ENCODE results near the gene TXNRD2.
"Not testable (repeated sequence)": the region's sequence is repeated elsewhere in the genome, so short reads cannot be mapped to it uniquely, and the experiment has no call there.

TXNRD2 gene

DNA sequence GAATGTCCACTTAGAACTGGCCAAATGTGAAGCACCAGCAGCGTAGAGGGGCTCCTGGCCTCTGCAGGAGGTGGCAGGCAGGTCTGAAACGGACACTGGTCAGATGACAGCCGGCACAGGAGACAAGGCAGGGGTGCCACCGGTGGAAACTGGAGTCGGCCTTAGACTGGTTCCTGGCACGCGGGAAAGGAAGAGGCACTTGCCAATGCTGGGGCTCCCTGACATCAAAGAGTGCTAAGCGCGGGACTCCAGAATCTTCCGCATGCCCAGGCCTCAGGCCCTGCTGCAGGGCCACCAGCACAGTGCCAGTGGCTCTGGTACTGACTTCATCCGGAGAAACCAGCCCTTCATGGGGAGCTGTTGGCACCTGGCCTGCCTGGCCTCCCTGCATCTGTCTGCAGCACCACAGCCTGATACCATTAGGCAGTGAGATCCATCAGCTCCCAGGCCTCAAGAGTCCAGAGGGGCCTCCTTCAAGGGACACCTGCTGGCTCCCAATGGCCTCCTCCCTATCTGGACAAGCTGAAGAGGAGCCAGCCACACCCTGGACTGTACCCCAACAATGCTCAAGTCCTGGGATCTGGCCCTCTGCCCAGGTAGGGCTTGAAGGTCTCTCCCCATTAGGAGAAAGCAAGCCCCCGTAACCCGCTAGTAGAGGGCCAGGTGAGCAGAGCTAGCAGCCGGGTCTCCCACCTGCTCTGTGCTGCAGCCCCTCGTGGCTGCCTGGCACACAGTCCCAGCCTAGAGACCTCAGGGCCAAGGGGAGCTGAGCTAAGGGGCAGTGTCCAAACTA, 57.3 kb downstream of the TXNRD2 start:
- no peak for DNase-seq (ENCODE audit: low read depth)
- H3K9me3 ChIP-seq (ENCODE audit: control insufficient read depth, low read length) = no peaks in the 10 kb centered on the region
- H3K36me3 ChIP-seq (ENCODE audit: control insufficient read depth, insufficient read depth, low read length, severe bottlenecking) = no peaks in the 10 kb centered on the region

DNA sequence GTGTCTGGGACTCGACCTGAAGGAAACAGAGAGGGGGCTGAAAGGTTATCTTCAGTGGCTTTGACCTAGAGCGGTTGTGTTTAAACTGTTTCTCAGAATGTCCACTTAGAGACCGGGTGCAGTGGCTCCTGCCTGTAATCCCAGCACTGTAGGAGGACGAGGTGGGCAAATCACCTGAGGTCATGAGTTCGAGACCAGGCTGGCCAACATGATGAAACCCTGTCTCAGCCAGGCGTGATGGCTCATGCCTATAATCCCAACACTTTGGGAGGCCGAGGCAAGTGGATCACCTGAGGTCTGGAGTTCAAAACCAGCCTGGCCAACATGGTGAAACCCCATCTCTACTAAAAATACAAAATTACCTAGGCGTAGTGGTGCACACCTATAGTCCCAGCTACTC, 58.2 kb downstream of the TXNRD2 start:
- H3K27me3 ChIP-seq (replicated peaks; ENCODE audit: control insufficient read depth, insufficient read depth, low read length); H3K4me3 ChIP-seq (ENCODE audit: low read length); H3K36me3 ChIP-seq (ENCODE audit: control insufficient read depth, insufficient read depth, low read length, severe bottlenecking); H3K9me3 ChIP-seq (ENCODE audit: control insufficient read depth, low read length); H3K9ac ChIP-seq (ENCODE audit: low read length); DNase-seq (ENCODE audit: low read depth): not testable (repeated sequence)
- peaks cover 46% of the 10 kb centered on the region for H3K4me1 ChIP-seq (ENCODE audit: control insufficient read depth, insufficient read depth, low read length)

More for the DNA sequence above, 57.3 kb downstream of the TXNRD2 start:
- Histone ChIP-seq H3K4me1 (ENCODE audit: control insufficient read depth, insufficient read depth, low read length) (peaks cover 38% of the 10 kb centered on the region), H3K4me3 (ENCODE audit: low read length) (no peak overlapping the region), H3K27me3 (replicated peaks; ENCODE audit: control insufficient read depth, insufficient read depth, low read length) (no peaks in the 10 kb centered on the region), H3K9ac (ENCODE audit: low read length) (no peak overlapping the region)

DNA sequence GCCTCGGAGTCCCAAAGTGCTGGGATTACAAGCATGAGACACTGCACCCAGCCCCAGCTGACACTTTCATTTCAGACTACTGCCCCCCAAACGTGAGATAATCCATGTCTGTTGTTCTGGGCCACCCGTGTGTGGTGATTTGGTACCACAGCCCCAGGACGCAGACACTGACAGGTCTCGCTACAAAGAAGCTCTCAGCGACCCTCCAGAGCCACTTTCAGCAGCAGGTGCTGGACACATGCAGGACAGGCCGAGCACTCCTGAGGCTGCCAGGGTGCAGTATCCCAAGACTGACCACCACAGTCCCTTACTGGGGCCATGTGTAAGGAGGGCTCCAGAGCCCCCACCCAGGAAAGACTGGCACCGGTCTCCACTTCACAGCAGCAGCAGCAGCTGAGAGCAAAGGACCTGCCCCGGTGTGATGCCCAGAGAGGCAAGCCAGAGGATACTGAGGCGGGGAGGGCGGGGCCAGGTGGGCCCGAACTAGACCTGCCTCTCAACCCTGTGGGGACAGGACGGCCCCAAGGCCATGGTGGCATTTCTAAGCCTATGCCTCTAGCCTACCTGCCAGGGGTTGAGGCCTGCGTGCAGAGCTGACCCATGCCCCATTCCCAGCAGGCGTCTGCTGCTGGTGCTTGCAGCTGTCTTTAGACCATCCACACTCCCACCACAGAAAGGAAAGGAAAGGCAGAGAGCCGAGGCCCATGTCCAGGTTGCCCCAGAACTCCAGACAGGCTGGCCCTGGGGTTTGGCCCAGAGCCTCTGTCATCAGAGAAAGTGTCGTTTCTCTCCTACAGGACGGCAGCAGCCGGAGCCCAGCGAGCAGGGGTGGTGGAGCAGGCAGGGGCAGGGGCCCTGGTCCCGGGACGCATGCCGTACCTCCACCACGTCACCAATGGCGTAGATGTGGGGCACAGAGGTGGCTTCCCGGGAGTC, 58.9 kb downstream of the TXNRD2 start:
- Histone ChIP-seq H3K9me3 (ENCODE audit: control insufficient read depth, low read length) (no peaks in the 10 kb centered on the region), H3K4me1 (ENCODE audit: control insufficient read depth, insufficient read depth, low read length) (peaks cover 53% of the 10 kb centered on the region), H3K9ac (ENCODE audit: low read length) (peak overlapping the region; percentile 69), H3K27me3 (replicated peaks; ENCODE audit: control insufficient read depth, insufficient read depth, low read length) (no peaks in the 10 kb centered on the region), H3K4me3 (ENCODE audit: low read length) (no peak overlapping the region), H3K36me3 (ENCODE audit: control insufficient read depth, insufficient read depth, low read length, severe bottlenecking) (no peaks in the 10 kb centered on the region)
- DNase-seq (ENCODE audit: low read depth) = no peak

DNA sequence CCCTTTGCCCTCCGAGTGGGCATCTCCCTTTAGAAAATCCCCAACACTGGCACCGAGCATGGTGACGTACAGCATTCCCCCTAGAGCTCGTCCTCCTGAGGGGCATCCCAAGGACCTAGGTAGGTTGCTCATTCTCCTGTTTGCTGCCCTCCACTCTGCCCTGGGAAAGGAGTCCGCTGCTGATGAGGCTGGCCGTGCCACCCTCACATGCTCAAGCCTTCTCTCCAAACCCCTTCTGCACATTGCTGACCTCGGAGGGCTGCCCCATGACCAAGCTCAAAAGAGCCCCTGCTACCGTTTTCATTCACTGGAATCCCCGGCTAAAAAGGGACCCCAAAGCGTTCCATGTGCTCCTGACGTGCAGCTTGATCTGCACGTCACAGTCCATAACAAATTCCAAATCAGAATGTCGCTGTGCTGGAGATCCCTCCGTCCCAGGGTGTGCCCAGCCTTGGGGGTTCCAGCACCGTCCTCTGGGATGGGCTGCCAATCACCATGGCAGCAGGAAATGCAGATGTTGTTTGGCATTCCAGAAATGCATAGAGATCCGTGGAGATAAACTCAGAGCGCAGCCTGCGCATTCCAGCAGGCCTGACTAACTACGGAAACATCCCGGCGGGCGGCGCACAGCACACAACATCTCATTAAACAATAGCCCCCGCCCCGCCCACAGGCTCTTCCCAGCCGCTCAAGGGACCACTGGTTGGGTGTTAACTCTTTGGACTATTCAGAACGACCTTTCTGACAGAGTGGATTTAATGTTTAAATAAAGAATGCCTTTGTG, 60.6 kb downstream of the TXNRD2 start:
- peak overlapping the region; percentile 57 for H3K4me3 ChIP-seq (ENCODE audit: low read length)
- H3K4me1 ChIP-seq (ENCODE audit: control insufficient read depth, insufficient read depth, low read length) = peaks cover 43% of the 10 kb centered on the region
- no peaks in the 10 kb centered on the region for H3K36me3 ChIP-seq (ENCODE audit: control insufficient read depth, insufficient read depth, low read length, severe bottlenecking)
- peak; percentile 97 for DNase-seq (ENCODE audit: low read depth)
- H3K27me3 ChIP-seq (replicated peaks; ENCODE audit: control insufficient read depth, insufficient read depth, low read length) = no peaks in the 10 kb centered on the region
- no peaks in the 10 kb centered on the region for H3K9me3 ChIP-seq (ENCODE audit: control insufficient read depth, low read length)
- peak overlapping the region; percentile 69 for H3K9ac ChIP-seq (ENCODE audit: low read length)

DNA sequence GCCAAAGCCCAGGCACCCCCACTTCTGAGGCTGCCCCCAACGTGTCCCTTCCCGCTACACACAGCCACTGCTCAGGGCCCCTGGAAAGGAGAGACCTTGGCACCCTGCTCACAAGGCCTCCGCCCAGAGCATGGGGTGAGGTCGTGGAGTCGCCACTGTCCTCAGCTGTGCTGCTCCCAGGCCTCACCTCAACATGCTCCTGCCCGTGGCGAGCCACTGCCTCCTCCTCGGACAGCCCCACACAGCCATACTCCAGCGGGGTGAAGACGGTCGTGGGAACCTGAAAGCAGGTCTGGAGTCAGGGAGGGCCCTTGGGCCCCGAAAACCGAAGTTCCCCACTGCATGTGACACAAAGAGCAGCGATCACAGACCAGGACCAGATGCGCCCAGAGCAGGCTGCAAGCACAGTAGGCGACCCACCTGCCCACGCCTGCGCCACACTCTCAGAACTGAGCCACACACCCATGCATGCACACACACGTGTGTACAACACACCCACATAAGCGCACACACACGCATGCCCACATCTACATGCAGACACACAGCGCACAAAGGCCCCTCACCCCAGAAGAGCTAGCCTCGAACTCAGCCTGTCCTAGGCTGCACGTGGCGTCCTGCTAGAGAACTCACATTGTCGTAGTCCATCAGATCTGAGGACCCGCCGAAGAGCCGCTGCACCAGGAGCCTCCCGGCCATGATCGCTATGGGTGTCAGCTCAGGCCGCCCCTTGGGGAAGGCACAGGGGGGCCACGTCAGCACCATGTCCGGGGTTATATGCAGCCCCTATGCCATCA, 61.4 kb downstream of the TXNRD2 start:
- no peak for DNase-seq (ENCODE audit: low read depth)
- Histone ChIP-seq H3K4me3 (ENCODE audit: low read length) (peak overlapping the region; percentile 57), H3K27me3 (replicated peaks; ENCODE audit: control insufficient read depth, insufficient read depth, low read length) (no peaks in the 10 kb centered on the region), H3K4me1 (ENCODE audit: control insufficient read depth, insufficient read depth, low read length) (peaks cover 43% of the 10 kb centered on the region), H3K9me3 (ENCODE audit: control insufficient read depth, low read length) (no peaks in the 10 kb centered on the region), H3K36me3 (ENCODE audit: control insufficient read depth, insufficient read depth, low read length, severe bottlenecking) (no peaks in the 10 kb centered on the region), H3K9ac (ENCODE audit: low read length) (peak overlapping the region; percentile 69)

DNA sequence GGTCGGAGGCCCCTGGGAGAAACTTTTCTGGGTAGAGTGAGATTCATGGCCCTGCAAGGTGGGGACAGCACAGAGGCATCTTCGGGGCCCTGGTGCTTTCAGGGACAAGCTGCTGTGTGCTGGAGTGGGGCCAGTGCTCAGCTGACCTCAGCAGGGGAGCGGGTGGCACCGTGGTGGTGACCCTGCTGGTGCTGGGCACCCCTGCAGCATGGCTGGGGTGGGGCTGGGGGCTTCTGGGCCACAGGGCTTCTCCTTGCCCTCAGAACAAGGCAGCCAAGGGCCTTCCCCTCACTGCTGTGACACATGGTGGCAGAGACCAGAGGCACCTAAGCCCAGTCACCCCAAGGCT, 62.0 kb downstream of the TXNRD2 start:
- H3K4me3 ChIP-seq (ENCODE audit: low read length) = peak overlapping the region; percentile 16
- no peaks in the 10 kb centered on the region for H3K36me3 ChIP-seq (ENCODE audit: control insufficient read depth, insufficient read depth, low read length, severe bottlenecking)
- H3K4me1 ChIP-seq (ENCODE audit: control insufficient read depth, insufficient read depth, low read length) = peaks cover 43% of the 10 kb centered on the region
- H3K9me3 ChIP-seq (ENCODE audit: control insufficient read depth, low read length) = no peaks in the 10 kb centered on the region
- H3K9ac ChIP-seq (ENCODE audit: low read length) = peak overlapping the region; percentile 51
- no peak for DNase-seq (ENCODE audit: low read depth)
- H3K27me3 ChIP-seq (replicated peaks; ENCODE audit: control insufficient read depth, insufficient read depth, low read length) = no peaks in the 10 kb centered on the region

DNA sequence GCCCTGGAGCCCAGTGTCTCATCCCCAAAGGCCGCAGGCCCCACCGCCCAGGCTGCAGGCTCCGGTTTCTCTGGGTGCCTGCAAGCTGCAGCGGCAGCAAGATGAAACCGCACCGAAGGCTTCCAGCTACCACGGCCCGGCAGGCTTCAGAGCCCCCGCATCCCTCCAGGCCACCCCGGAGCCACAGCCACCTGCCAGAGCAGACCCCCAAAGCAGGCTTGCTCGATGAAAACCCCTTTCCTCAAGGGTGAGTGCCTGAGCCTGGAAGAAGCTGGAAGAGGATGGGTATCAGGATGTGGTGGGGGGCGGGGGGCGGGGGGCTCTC, 62.4 kb downstream of the TXNRD2 start:
- no peaks in the 10 kb centered on the region for H3K9me3 ChIP-seq (ENCODE audit: control insufficient read depth, low read length)
- peaks cover 43% of the 10 kb centered on the region for H3K4me1 ChIP-seq (ENCODE audit: control insufficient read depth, insufficient read depth, low read length)

DNA sequence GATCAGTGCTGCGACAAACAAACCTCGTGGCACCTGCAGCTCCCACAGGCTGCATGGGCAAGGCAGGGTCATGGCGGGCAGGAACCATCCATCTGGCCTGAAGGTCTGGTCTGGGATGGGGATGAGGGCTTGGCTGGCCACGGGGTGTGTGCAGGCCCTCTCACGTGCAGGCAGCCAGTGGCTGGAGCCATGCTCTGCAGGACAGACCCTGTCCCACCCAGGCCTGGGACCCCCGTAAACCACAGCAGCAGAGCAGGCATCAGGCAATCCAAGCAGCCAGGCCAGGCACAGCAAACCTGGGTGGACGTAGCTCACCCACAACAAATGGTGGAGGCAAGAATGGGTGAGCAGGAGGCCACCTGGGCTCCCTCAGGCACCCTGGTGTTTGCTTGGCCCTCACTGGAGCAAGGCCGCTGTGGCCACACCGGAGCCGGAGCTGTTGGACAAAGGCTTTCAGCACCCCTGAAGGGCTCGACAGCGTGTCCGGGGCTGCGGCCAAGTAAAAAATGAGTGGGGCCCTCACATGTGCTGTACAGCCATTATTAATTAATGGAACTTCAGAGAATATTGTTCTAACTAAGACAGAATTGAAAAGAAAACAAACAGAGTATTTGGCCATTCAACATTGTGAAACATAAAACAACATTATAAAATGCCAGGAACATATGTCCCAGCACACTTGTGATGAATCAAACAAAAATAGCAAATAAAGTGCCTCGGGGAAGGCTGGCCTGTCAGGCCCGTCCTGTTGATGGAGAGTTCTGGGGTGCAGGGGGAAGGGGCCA, 63.0 kb downstream of the TXNRD2 start:
- H3K9me3 ChIP-seq (ENCODE audit: control insufficient read depth, low read length) = no peaks in the 10 kb centered on the region
- H3K27me3 ChIP-seq (replicated peaks; ENCODE audit: control insufficient read depth, insufficient read depth, low read length) = no peaks in the 10 kb centered on the region
- no peaks in the 10 kb centered on the region for H3K36me3 ChIP-seq (ENCODE audit: control insufficient read depth, insufficient read depth, low read length, severe bottlenecking)
- DNase-seq (ENCODE audit: low read depth) = peak; percentile 89
- peak overlapping the region; percentile 23 for H3K9ac ChIP-seq (ENCODE audit: low read length)
- peaks cover 43% of the 10 kb centered on the region for H3K4me1 ChIP-seq (ENCODE audit: control insufficient read depth, insufficient read depth, low read length)
- peak overlapping the region; percentile 27 for H3K4me3 ChIP-seq (ENCODE audit: low read length)

More for the DNA sequence above, 62.4 kb downstream of the TXNRD2 start:
- DNase-seq (ENCODE audit: low read depth) = no peak
- Histone ChIP-seq H3K27me3 (replicated peaks; ENCODE audit: control insufficient read depth, insufficient read depth, low read length) (no peaks in the 10 kb centered on the region), H3K36me3 (ENCODE audit: control insufficient read depth, insufficient read depth, low read length, severe bottlenecking) (no peaks in the 10 kb centered on the region), H3K4me3 (ENCODE audit: low read length) (no peak overlapping the region), H3K9ac (ENCODE audit: low read length) (no peak overlapping the region)

DNA sequence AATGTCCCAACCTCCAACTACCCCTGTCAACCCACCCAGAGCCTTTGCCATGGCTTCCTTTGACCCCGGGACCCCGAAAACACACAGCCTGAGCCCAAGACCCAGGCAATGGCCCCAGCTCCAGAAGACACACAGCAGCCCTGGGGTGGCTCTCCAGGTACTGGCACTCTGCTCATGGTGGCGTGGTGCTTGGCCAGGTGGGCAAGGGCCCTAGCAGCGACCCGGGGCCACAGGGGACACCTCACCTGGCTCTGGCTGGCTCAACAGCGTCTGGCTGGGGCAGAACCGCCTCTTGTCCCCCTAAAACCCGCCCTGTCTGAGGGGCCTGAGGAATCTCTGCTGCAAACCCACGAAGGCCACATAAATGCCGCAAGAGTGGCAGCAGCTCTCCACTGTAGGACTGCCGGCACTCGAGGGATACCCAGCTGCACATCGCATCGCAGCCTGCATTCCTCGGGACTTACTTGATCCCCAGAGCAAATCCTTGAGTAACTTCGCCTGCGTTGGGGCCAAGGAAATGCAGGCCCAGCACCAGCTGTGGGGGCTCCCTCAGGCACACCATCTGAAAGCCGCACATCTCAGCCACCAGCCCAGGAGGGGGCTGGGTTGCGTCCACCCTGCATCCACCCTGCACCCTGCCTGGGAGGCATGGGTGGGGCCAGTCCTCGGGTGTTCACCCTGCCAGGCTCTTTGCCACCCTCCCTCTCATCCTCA, 63.8 kb downstream of the TXNRD2 start:
- Histone ChIP-seq H3K4me1 (ENCODE audit: control insufficient read depth, insufficient read depth, low read length) (peaks cover 43% of the 10 kb centered on the region), H3K27me3 (replicated peaks; ENCODE audit: control insufficient read depth, insufficient read depth, low read length) (no peaks in the 10 kb centered on the region), H3K9ac (ENCODE audit: low read length) (peak overlapping the region; percentile 23), H3K4me3 (ENCODE audit: low read length) (no peak overlapping the region), H3K36me3 (ENCODE audit: control insufficient read depth, insufficient read depth, low read length, severe bottlenecking) (no peaks in the 10 kb centered on the region), H3K9me3 (ENCODE audit: control insufficient read depth, low read length) (no peaks in the 10 kb centered on the region)
- peak; percentile 90 for DNase-seq (ENCODE audit: low read depth)

Data from adipocyte (in vitro differentiated cells).